ENCODE results near the gene TBX20.

DNA sequence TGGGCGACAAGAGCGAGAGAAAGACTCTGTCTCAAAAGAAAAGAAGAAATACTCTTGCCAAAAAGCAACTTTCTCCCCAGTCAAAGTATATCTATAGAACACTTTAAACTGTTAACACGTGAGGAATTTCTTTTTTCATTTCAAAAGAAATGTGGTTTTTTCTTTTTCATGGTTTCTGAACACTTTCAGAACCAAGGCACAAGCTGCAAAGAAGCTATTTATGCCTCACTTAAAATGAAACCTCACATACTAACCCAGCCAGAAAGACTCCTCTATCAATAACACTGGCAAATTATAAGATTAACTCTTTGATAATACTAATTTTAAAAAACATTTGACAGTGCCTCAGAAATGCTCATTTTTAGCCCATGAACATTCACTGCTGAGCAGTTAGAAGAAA lies 20.9 kb downstream of the TBX20 start:
- TF ChIP-seq POLR2A (IDR thresholded peaks at IDR 0.05; ENCODE audit: low read depth) (no peak), POLR2AphosphoS5 (IDR thresholded peaks at IDR 0.05) (no peak), EP300 (IDR thresholded peaks at IDR 0.05) (no peak)
- TF ChIP-seq, protein P1, sequence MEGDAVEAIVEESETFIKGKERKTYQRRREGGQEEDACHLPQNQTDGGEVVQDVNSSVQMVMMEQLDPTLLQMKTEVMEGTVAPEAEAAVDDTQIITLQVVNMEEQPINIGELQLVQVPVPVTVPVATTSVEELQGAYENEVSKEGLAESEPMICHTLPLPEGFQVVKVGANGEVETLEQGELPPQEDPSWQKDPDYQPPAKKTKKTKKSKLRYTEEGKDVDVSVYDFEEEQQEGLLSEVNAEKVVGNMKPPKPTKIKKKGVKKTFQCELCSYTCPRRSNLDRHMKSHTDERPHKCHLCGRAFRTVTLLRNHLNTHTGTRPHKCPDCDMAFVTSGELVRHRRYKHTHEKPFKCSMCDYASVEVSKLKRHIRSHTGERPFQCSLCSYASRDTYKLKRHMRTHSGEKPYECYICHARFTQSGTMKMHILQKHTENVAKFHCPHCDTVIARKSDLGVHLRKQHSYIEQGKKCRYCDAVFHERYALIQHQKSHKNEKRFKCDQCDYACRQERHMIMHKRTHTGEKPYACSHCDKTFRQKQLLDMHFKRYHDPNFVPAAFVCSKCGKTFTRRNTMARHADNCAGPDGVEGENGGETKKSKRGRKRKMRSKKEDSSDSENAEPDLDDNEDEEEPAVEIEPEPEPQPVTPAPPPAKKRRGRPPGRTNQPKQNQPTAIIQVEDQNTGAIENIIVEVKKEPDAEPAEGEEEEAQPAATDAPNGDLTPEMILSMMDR (IDR thresholded peaks at IDR 0.05): no peak
